DMS79 treated with DMSO at 0.1 percent for 48 hours (cell line): ENCODE results near the gene HHAT.

Experiments used
- DNase-seq: peaks from one replicate; lab custom pipeline; 2025; lab: John Stamatoyannopoulos, UW

HHAT gene

GRCh38 chr1:210441028-210441427 lies 112.3 kb downstream of the HHAT start:
- DNase-seq = no peak

DNA sequence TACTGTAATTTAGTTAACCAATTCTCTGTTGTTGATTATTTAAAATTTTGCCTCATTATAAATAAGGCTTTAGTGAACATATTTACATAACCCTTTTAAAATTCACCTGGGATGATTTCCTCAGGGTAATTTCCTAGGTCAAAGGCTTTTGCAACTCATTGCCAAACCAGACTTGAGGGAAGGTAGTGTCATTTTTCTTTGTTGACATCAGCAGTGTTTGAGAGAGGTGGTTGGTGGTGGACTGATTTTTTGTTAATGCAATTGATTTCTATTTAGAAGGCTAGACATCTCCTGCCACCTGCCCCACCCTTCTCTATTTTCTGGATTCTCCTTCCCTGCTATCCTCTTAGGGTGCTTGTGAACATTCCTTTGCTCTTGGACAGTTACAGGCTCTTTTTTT lies 116.8 kb downstream of the HHAT start:
- DNase-seq = no peak

- DNase-seq = no peak
These were observed 117.2 kb downstream of the HHAT start for GRCh38 chr1:210445931-210446330.

DNA sequence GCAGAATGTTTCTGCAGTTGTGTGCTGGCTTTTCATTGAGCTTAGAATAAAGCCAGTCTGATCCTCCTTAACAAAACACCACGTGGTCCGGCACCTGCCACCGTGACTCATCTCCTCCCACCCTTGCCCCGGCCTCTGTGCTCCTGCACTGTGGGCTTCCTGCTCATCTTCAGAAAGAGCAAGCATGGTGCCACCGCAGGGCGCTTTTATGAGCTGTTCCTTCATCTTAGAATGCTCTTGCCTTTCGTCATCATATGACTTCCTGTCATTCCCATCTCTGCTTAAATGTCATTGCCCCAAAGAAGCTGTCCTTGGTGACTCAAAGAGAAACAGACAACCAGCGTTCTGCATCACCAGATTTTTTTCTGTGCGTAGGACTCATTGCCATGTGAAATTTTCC lies 117.8 kb downstream of the HHAT start:
- no peak for DNase-seq

DNA sequence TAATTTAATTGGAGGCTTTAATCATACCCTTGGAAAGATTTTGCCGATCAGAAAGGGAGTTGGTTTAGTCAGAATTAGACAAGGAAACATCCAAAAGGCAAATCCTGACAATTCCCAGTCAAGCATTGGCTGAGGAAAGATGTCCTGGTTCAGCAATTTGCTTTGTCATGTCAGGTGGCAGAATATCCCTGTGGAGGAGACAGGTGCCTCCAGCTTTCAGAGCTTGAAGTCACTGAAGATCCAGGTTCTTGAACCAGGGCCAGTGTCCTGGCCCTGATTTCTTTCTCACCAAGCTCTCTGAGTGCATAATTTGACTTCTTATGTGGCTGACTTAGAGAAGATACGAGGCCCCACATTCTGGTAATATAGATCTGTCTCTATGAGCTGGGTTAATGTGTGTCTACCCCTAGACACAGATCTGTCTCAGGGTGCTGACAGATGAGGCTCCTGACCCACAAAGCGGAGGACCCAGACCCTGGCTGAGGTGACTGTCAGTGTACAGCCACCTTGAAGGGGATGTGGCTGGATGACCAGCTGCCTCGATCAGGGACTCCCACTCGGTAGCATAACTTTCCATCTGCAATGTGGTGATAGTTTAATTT lies 118.9 kb downstream of the HHAT start:
- DNase-seq = no peak

DNA sequence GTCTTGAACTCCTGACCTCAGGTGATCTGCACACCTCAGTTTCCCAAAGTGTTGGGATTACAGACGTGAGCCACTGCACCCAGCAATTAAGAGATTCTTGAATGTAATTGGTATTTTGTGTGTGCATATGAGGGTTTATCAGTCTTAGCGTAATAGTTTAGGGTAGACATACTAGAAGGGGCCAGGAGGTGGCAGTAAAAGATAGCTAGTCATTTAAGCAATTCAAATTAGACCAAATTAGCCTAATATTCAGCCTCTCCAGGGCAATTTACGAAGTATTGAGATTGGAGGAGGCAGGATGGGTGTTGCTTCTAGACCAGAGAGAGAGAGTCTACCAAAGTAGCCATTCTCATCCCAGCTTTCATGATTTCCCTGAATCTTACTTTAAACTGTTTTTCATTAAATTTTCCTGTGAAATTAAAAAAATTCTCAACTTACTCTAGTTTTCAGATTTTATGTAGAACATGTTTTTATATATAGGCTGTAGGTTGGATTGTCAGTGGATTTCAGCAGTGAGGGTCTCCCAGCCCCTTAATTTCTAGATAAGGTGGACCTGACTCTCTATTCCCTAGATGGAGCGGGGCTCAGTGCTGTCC lies 119.7 kb downstream of the HHAT start:
- peak; percentile 72 for DNase-seq

DNA sequence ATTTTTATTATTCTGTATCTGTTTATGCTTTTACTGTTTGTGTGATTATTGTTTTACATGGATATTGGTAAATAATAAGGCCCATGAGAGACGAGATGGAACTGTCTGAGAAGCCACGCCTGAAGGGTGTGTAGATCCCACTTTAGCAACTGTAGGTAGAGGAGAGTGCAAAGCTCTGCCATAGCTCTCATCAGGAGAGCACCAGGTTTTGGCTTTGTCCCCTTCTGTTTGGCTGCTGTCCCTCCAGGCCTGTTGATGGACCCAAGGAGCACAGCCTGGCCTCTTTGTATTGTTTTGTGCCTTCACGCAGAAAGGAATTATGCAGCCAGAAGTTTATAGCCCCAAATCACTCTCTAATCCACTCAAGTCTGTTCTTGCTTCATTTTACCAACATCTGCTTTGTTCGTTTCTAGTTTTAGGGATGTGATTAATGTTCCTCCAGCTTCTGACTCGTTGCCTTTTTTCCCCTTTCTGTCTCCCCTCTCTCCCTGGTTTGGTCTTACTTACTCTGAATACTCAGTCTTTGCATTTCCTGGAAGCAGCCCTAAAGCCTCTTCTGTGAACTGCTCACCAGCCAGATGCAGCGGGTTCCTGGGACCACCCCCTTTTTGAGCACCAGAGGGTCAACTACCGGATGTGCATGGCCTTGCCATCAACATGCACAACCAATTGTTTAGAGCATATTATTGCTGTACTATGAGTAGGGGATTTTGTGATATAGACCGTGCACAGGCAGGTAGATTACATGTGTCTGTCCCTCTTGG lies 127.3 kb downstream of the HHAT start:
- DNase-seq = no peak

- DNase-seq = no peak
These were observed 128.1 kb downstream of the HHAT start for GRCh38 chr1:210456731-210457255.

DNA sequence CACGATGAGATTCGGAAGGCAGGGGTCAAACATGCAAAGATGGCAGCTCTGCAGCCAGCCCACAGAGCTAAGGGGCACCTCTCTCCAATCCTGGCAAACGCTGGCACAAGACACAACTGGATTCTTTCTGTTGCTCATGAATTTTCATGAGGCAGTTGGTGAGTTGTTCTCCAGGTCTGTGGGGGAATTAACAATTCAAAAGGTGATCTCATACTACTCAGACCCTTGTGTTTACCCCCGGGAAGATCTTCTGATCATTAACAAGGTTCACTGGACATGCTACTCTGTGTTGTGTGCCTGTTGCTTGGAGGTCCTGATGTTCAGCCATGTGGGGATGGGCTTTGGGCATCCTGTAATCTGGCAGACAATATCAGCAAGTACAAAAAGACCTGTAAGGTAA lies 128.9 kb downstream of the HHAT start:
- DNase-seq = no peak

DNA sequence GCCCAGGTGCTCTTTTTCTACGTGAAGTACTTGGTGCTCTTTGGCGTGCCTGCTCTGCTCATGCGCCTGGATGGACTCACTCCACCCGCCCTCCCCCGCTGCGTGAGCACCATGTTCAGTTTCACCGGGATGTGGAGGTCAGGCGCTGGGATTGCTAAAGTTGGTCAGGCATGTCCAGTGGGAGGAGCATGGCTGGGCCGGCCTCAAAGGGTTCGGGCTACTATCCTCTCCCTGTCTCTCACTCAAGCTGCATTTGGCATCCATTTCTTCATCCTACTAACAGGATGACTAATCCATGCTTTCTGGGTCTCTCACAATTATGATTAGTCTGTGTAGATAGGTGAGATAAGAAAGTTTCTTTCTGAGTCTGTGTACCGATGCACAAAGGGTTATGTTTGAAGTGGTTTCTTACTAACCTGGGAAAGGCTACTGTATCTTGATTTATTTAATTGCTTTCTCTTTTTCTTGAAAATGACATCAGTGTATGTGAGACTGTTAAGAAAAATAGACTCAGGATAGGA lies 135.9 kb downstream of the HHAT start:
- DNase-seq = peak; percentile 34

DNA sequence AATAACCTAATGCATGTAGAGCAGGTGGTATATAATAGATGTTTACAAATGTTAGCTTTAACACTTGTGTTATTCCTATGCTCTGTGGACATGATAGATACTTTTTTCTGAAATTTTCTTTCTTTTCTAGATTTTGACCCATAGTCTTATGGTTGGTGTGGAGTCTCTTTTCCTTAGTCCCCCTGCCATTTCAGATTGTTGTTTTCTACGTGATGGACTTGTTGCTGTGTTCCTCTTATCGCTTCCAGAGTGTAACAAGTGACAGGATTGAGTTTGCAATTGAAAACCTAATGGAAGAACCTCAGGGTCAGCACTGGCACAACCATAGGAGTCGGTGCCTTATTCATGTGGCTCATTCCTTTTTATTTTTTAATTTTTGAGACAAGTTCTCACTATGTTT lies 136.4 kb downstream of the HHAT start:
- DNase-seq = no peak

GRCh38 chr1:210467440-210468043 lies 138.8 kb downstream of the HHAT start:
- DNase-seq = peak; percentile 45

GRCh38 chr1:210469441-210469840 lies 140.7 kb downstream of the HHAT start:
- no peak for DNase-seq

GRCh38 chr1:210475321-210475720 lies 146.6 kb downstream of the HHAT start:
- DNase-seq = no peak

DNA sequence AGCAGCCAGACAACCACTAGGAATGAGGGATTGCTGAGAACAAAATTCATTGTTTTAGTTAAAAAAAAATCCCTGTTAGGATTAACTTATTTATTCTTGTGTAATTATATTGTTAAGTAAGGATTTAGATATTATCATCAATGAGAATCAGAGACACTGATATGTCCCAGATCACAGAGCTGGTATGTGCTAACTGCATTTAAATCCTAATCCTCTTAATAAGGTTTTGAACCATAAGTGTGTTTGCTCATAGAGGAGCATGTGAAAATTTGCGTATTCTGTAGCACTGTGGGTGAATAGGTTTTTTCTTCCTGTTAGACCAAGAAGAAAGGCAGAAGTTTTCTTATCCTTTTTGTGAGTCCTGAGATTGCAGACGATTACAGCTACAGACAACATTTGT lies 147.1 kb downstream of the HHAT start:
- no peak for DNase-seq

DNA sequence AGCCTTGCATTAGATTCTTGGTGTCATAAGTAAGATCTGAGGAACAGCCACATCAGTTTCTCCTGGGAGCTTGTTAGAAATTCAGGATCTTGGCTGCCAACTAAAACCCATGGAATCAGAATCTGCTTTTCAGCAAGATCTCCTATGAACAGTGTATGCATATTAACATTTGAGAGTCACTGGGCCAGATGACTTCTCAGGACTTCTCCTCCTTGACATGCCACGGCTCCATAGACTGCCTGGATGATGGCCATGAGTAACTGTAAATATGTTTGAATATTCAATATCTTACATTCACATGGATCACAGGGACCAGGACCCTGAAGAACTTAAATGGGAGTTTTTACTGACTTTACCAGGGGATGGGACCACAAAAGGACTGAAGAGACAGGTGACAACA lies 148.0 kb downstream of the HHAT start:
- DNase-seq = no peak

DNA sequence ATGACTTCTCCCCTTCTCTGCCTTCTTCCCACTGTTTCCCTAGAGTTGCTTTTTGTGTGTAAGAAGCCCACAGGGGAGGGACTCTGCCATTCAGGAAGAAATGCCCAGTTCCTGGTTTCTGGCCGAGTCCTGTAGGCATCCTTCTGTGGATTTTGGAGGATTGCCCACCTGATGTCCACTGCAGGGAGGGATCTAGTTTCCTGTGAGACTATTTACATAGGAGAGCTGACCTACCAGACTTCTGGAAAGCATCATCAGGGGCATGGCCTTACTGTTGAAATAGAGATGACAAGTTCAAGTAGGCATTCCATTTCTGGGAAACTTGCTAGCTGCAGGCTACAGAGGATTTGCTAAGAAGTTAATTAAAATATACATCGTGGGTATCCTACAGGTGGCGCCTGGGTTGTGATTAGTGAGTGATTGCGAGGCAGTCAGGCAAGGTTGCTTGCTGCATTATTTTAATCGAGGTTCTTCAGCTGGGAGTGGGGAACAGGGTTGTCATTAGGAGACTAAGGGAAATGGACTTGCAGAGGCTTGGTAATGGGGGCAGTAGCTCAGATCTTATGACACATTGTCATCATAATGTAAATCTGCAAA lies 148.7 kb downstream of the HHAT start:
- DNase-seq = no peak

GRCh38 chr1:210478820-210479219 lies 150.1 kb downstream of the HHAT start:
- DNase-seq = no peak

DNA sequence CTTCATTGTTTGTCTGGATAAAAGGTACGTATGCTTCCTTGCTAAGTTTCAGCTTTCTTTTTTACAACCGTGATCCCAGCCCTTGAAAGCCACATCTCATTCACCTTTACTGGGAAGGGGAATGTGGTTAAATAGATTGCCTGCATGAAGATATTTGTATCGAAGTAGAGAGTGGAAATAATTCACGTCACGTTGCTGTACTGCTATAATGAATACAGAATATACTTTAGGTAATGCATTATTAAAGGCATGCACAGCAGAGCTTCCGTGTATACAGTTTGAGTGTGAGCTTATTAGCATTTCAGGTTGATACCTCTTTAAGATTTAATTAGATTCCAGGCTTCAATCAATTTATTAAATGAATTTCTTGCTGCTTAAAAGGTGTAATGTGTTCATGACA lies 153.8 kb downstream of the HHAT start:
- DNase-seq = no peak

DNA sequence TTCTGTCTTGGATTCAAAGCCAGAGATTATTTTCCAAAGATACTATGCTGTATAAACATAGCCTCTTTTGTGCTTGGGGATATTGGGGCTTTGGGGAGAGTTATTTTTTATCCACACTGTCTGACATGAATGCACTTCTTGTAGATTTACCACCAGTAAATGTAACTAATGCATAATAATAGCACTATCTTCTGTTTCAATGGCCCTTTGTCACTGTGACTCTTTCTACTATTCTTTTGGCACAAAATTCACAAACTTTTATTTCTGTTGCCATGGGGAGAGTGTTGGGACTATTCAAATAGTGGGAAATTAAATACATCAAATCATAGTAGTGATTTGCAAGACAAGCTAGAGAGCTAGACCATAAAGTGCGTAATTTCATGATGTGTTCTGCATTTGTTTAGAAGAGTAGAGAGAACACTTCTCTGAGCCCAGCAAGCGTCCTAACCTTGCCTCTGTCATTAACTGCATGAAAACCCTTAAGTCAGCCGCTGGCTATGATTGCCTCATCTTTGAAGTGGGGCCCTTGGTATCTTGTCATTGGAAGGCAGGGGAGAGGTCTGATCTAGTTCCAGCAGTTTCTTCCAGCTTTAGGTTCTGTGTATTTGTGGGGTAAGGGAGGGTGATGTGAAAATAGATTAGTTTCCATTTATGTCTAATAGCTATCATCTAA lies 154.4 kb downstream of the HHAT start:
- DNase-seq = no peak

DNA sequence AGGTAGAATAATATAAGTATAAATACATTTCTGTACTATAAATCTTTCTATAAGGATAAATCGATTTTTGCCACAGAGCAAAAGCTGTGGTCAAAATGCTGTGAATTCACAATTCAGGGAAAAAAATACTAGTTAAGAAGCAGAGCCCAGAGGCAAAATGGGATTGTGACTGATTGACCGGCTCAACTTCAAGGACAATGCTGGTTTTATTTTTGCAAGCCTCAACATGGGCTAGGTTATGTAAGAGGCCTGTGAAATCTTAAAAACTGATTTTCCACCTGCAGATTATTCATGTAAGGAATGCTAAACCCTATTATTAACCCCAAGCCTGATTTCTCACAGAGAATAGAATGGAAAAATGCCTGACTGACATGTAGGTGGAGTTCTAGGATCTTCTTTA lies 155.1 kb downstream of the HHAT start:
- no peak for DNase-seq

- DNase-seq = no peak
These were observed 158.3 kb downstream of the HHAT start for GRCh38 chr1:210487021-210487420.
